Measurements from ENCODE around the gene NHERF1. TPM values are rescaled to one million over a fixed set of nuclear protein-coding genes. Genes with fewer than 3 reads are reported as not detected.

NHERF1 gene
- total and polyA plus RNA-seq, 2 of the 8 experiments (the other 6 are each of a cell fraction or from before 2014, with no cell fraction given) = 92.9 to 99.2 TPM

DNA sequence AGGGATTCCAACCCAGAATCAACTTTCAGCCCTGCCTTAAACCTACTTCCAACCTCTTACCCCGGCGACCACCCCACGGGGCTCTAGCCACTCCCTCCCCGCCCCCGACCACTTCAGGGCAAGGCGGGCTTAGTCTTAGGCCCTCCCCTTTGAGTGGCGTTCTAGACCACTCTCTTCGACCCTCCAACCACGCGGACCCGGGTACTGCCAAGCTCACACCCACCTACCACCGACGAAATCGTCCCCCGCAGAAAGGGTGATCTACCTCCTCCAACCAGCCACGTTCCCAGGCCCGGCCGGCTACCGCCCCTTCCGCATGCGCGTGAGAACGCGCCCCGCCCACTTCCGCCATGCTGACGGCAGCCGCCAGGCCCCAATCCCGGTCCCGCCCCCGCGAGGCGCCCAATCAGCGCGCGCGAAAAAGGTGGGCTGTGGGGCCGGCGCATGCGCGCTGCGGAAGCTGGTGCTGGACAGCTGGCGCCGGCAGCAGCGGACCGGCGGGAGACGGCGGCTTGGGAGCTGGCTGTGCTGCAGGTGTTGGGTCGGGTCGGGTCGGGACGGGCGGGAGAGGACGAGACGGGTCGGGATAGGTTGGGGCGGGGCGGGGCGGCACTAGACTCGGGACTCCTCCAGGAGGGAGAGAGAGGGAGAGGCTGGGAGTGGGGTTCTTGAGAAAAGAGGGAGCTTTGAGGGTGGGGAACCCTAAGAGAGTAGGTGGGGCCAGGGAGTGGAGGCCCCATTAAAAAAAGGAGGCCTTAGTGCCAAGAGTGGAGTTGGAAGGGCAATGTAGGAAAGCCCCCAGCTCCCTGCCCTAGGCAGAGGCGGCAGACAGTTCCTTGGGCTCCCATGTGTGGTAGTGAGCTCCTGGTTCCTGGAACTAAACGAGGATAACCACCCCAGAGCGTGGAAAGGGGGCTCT, 27.9 kb downstream of the NHERF1 start, which contains the start of gene NAT9 (continued):
- TF ChIP-seq, protein P1, sequence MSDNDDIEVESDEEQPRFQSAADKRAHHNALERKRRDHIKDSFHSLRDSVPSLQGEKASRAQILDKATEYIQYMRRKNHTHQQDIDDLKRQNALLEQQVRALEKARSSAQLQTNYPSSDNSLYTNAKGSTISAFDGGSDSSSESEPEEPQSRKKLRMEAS (IDR thresholded peaks at IDR 0.05) = peak; percentile 88
- peak; percentile 3; the same call in 1 of the 2 replicates for TF ChIP-seq TEAD4 (IDR thresholded peaks at IDR 0.05; ENCODE audit: low read depth, low read length)
- TF ChIP-seq SP4 (IDR thresholded peaks at IDR 0.05; ENCODE audit: low read length) = peak; percentile 91; the same call in 1 of the 2 replicates
- no peak for TF ChIP-seq SRF (IDR thresholded peaks at IDR 0.05; ENCODE audit: low read depth, low read length)
- 0 out of 2 replicates have a peak, but pooled peaks have one; percentile 12 for TF ChIP-seq TBP (IDR thresholded peaks at IDR 0.05; ENCODE audit: low read depth, low read length)
- peak; percentile 77; the same call in 1 of the 2 replicates for TF ChIP-seq CREB1 (IDR thresholded peaks at IDR 0.05)
- no peak for TF ChIP-seq FOSL1 (IDR thresholded peaks at IDR 0.05; ENCODE audit: insufficient read depth, low read depth, low read length)
- TF ChIP-seq, protein P2, sequence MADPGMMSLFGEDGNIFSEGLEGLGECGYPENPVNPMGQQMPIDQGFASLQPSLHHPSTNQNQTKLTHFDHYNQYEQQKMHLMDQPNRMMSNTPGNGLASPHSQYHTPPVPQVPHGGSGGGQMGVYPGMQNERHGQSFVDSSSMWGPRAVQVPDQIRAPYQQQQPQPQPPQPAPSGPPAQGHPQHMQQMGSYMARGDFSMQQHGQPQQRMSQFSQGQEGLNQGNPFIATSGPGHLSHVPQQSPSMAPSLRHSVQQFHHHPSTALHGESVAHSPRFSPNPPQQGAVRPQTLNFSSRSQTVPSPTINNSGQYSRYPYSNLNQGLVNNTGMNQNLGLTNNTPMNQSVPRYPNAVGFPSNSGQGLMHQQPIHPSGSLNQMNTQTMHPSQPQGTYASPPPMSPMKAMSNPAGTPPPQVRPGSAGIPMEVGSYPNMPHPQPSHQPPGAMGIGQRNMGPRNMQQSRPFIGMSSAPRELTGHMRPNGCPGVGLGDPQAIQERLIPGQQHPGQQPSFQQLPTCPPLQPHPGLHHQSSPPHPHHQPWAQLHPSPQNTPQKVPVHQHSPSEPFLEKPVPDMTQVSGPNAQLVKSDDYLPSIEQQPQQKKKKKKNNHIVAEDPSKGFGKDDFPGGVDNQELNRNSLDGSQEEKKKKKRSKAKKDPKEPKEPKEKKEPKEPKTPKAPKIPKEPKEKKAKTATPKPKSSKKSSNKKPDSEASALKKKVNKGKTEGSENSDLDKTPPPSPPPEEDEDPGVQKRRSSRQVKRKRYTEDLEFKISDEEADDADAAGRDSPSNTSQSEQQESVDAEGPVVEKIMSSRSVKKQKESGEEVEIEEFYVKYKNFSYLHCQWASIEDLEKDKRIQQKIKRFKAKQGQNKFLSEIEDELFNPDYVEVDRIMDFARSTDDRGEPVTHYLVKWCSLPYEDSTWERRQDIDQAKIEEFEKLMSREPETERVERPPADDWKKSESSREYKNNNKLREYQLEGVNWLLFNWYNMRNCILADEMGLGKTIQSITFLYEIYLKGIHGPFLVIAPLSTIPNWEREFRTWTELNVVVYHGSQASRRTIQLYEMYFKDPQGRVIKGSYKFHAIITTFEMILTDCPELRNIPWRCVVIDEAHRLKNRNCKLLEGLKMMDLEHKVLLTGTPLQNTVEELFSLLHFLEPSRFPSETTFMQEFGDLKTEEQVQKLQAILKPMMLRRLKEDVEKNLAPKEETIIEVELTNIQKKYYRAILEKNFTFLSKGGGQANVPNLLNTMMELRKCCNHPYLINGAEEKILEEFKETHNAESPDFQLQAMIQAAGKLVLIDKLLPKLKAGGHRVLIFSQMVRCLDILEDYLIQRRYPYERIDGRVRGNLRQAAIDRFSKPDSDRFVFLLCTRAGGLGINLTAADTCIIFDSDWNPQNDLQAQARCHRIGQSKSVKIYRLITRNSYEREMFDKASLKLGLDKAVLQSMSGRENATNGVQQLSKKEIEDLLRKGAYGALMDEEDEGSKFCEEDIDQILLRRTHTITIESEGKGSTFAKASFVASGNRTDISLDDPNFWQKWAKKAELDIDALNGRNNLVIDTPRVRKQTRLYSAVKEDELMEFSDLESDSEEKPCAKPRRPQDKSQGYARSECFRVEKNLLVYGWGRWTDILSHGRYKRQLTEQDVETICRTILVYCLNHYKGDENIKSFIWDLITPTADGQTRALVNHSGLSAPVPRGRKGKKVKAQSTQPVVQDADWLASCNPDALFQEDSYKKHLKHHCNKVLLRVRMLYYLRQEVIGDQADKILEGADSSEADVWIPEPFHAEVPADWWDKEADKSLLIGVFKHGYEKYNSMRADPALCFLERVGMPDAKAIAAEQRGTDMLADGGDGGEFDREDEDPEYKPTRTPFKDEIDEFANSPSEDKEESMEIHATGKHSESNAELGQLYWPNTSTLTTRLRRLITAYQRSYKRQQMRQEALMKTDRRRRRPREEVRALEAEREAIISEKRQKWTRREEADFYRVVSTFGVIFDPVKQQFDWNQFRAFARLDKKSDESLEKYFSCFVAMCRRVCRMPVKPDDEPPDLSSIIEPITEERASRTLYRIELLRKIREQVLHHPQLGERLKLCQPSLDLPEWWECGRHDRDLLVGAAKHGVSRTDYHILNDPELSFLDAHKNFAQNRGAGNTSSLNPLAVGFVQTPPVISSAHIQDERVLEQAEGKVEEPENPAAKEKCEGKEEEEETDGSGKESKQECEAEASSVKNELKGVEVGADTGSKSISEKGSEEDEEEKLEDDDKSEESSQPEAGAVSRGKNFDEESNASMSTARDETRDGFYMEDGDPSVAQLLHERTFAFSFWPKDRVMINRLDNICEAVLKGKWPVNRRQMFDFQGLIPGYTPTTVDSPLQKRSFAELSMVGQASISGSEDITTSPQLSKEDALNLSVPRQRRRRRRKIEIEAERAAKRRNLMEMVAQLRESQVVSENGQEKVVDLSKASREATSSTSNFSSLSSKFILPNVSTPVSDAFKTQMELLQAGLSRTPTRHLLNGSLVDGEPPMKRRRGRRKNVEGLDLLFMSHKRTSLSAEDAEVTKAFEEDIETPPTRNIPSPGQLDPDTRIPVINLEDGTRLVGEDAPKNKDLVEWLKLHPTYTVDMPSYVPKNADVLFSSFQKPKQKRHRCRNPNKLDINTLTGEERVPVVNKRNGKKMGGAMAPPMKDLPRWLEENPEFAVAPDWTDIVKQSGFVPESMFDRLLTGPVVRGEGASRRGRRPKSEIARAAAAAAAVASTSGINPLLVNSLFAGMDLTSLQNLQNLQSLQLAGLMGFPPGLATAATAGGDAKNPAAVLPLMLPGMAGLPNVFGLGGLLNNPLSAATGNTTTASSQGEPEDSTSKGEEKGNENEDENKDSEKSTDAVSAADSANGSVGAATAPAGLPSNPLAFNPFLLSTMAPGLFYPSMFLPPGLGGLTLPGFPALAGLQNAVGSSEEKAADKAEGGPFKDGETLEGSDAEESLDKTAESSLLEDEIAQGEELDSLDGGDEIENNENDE (IDR thresholded peaks at IDR 0.05; ENCODE audit: insufficient replicate concordance, low read length) = no peak
- TF ChIP-seq SIRT6 (IDR thresholded peaks at IDR 0.05; ENCODE audit: low read length) = no peak
- no peak; the same call in 1 of the 2 replicates for TF ChIP-seq CHD2 (IDR thresholded peaks at IDR 0.05; ENCODE audit: low read length)

All from H1 (cell line).